ENCODE data around the gene SEPTIN14.
"Not testable (repeated sequence)": the region's sequence is repeated elsewhere in the genome, so short reads cannot be mapped to it uniquely, and the experiment has no call there.

The SEPTIN14 gene

GRCh38 chr7:55862652-55863051 is at the start of gene SEPTIN14:
TSS of gene SEPTIN14 (minus strand) at chr7:55862752. CDS start at chr7:55861996, 756 bp downstream.
- not testable (repeated sequence) for DNase-seq

- DNase-seq, result no peak
Measured at GRCh38 chr7:55903985-55904759, 41.6 kb upstream of the SEPTIN14 start.

- DNase-seq, result not testable (repeated sequence)
Measured at GRCh38 chr7:55901059-55901458, 38.5 kb upstream of the SEPTIN14 start.

- no peak for DNase-seq
Measured at GRCh38 chr7:55898287-55898686, 35.7 kb upstream of the SEPTIN14 start.

- DNase-seq, result no peak
Measured at GRCh38 chr7:55895021-55895420, 32.5 kb upstream of the SEPTIN14 start.

GRCh38 chr7:55893940-55894339 is 31.4 kb upstream of the SEPTIN14 start:
- DNase-seq, result no peak

- DNase-seq, result not testable (repeated sequence)
Measured at GRCh38 chr7:55888378-55888777, 25.8 kb upstream of the SEPTIN14 start.

GRCh38 chr7:55887821-55888247 is 25.3 kb upstream of the SEPTIN14 start:
- DNase-seq, result no peak

- DNase-seq, result no peak
Measured at GRCh38 chr7:55884321-55884720, 21.8 kb upstream of the SEPTIN14 start.

GRCh38 chr7:55878691-55879090 is 16.1 kb upstream of the SEPTIN14 start:
- DNase-seq, result no peak

GRCh38 chr7:55877308-55877707 is 14.8 kb upstream of the SEPTIN14 start:
- no peak for DNase-seq

- no peak for DNase-seq
Measured at GRCh38 chr7:55873765-55874164, 11.2 kb upstream of the SEPTIN14 start.

- no peak for DNase-seq
Measured at GRCh38 chr7:55871932-55872485, 9.5 kb upstream of the SEPTIN14 start.

- not testable (repeated sequence) for DNase-seq
Measured at GRCh38 chr7:55868989-55869388, 6.4 kb upstream of the SEPTIN14 start.

GRCh38 chr7:55845164-55845563 is 17.4 kb downstream of the SEPTIN14 start:
- not testable (repeated sequence) for DNase-seq

GRCh38 chr7:55838595-55838994 is 24.0 kb downstream of the SEPTIN14 start:
- no peak for DNase-seq

- no peak for DNase-seq
Measured at GRCh38 chr7:55827577-55827976, 35.0 kb downstream of the SEPTIN14 start.

GRCh38 chr7:55818686-55819085 is 43.9 kb downstream of the SEPTIN14 start:
- no peak for DNase-seq

GRCh38 chr7:55797260-55797659 is 65.3 kb downstream of the SEPTIN14 start:
- not testable (repeated sequence) for DNase-seq

GRCh38 chr7:55794527-55794926 is 68.0 kb downstream of the SEPTIN14 start:
- DNase-seq, result no peak

- DNase-seq, result no peak
Measured at GRCh38 chr7:55792048-55792447, 70.5 kb downstream of the SEPTIN14 start.

- no peak for DNase-seq
Measured at GRCh38 chr7:55787796-55788195, 74.8 kb downstream of the SEPTIN14 start.

GRCh38 chr7:55786901-55787300 is 75.7 kb downstream of the SEPTIN14 start:
- DNase-seq, result no peak

GRCh38 chr7:55785444-55785843 is 77.1 kb downstream of the SEPTIN14 start:
- DNase-seq, result not testable (repeated sequence)

All from T1000 (cell line).